Progenitor cell of endocrine pancreas (in vitro differentiated cells): ENCODE measurements around the gene CHAMP1. TPM values are rescaled to one million over a fixed set of nuclear protein-coding genes. Genes with fewer than 3 reads are reported as not detected.
"Not testable (repeated sequence)": the region's sequence is repeated elsewhere in the genome, so short reads cannot be mapped to it uniquely, and the experiment has no call there.

Source experiments
- DNase-seq: peaks from one replicate; pipeline ENCODE4 v3.0.0; 2021; ENCODE audit warnings: low spot score; ENCODE audit not compliant: unreplicated experiment
- H3K27ac Mint-ChIP-seq: 2 replicates; pipeline ENCODE4 v1.8.0; 2021; ENCODE audit warnings: mild to moderate bottlenecking, moderate library complexity, mixed read lengths
- H3K27me3 Mint-ChIP-seq: 2 replicates; pipeline ENCODE4 v1.8.0; 2021; ENCODE audit warnings: mixed read lengths
- H3K36me3 Mint-ChIP-seq: 2 replicates; pipeline ENCODE4 v1.8.0; 2022; ENCODE audit warnings: mixed read lengths; ENCODE audit not compliant: insufficient read depth
- H3K4me1 Mint-ChIP-seq: 2 replicates; pipeline ENCODE4 v1.8.0; 2021; ENCODE audit warnings: low read depth, mixed read lengths
- H3K4me3 Mint-ChIP-seq: 2 replicates; pipeline ENCODE4 v1.8.0; 2021; ENCODE audit warnings: low read depth, mild to moderate bottlenecking, moderate library complexity, mixed read lengths
- H3K9me3 Mint-ChIP-seq: 2 replicates; pipeline ENCODE4 v1.8.0; 2021; ENCODE audit warnings: low read depth, mixed read lengths
- total RNA-seq: library from RNA; stranded (reverse); gene quantifications from 2 replicates; pipeline ENCODE4 v1.2.1, GENCODE V29; 2021
- TF ChIP-seq, protein P1 (sequence below): fragments of 200-600 bp; sonication (generic); IDR thresholded peaks from one replicate; pipeline ENCODE4 v1.5.0; 2021; ENCODE audit warnings: antibody characterized with exemption, mild to moderate bottlenecking; ENCODE audit not compliant: unreplicated experiment

Gene CHAMP1
- total RNA-seq, 1 donor from 2014 or later: 39.8 TPM

DNA sequence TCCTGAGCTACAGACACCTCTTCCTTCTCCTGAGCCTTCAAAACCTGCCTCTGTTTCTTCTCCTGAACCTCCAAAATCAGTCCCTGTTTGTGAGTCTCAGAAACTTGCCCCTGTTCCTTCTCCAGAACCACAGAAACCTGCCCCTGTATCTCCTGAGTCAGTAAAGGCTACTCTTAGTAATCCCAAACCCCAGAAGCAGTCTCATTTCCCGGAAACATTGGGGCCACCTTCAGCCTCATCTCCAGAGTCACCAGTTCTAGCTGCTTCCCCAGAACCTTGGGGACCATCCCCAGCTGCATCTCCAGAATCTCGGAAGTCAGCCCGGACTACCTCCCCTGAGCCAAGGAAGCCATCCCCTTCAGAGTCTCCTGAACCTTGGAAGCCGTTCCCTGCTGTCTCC, 10.0 kb downstream of the CHAMP1 start:
- H3K27me3 Mint-ChIP-seq: no peaks in the 10 kb centered on the region
- peaks cover 50% of the 10 kb centered on the region for H3K36me3 Mint-ChIP-seq
- H3K4me3 Mint-ChIP-seq: no peak overlapping the region
- H3K4me1 Mint-ChIP-seq: peaks cover 12% of the 10 kb centered on the region
- no peak overlapping the region for H3K27ac Mint-ChIP-seq
- H3K9me3 Mint-ChIP-seq: no peaks in the 10 kb centered on the region
- TF ChIP-seq, protein P1, sequence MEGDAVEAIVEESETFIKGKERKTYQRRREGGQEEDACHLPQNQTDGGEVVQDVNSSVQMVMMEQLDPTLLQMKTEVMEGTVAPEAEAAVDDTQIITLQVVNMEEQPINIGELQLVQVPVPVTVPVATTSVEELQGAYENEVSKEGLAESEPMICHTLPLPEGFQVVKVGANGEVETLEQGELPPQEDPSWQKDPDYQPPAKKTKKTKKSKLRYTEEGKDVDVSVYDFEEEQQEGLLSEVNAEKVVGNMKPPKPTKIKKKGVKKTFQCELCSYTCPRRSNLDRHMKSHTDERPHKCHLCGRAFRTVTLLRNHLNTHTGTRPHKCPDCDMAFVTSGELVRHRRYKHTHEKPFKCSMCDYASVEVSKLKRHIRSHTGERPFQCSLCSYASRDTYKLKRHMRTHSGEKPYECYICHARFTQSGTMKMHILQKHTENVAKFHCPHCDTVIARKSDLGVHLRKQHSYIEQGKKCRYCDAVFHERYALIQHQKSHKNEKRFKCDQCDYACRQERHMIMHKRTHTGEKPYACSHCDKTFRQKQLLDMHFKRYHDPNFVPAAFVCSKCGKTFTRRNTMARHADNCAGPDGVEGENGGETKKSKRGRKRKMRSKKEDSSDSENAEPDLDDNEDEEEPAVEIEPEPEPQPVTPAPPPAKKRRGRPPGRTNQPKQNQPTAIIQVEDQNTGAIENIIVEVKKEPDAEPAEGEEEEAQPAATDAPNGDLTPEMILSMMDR: no peak
- no peak for DNase-seq

DNA sequence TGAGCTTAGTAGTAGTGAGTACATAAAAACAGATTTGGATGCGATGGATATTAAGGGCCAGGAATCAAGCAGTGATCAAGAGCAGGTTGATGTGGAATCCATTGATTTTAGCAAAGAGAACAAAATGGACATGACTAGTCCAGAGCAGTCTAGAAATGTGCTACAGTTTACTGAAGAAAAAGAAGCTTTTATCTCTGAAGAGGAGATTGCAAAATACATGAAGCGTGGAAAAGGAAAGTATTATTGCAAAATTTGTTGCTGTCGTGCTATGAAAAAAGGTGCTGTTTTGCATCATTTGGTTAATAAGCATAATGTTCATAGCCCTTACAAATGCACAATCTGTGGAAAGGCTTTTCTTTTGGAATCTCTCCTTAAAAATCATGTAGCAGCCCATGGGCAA, 11.4 kb downstream of the CHAMP1 start:
- no peak for DNase-seq
- no peak overlapping the region for H3K4me3 Mint-ChIP-seq
- no peaks in the 10 kb centered on the region for H3K9me3 Mint-ChIP-seq
- H3K36me3 Mint-ChIP-seq: peaks cover 43% of the 10 kb centered on the region
- peak overlapping the region; percentile 49 for H3K27ac Mint-ChIP-seq
- peaks cover 8% of the 10 kb centered on the region for H3K4me1 Mint-ChIP-seq
- H3K27me3 Mint-ChIP-seq: no peaks in the 10 kb centered on the region
- TF ChIP-seq, protein P1: no peak

DNA sequence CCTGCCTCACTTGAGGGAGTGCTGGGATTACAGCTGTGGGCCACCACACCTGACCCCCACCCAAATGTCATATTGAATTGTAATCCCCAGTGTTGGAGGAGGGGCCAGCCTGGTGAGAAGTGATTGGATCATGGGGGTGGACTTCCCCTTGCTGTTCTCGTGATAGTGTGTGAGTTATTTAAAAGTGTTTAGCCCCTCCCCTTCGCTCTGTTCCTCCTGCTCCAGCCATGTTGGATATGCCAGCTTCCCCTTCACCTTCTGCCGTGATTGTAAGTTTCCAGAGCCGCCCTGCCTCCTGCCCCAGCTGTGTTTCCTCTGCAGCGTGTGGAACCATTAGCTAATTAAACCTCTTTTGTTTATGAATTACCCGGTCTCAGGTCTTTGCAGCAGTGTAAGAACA, 13.7 kb downstream of the CHAMP1 start:
- TF ChIP-seq, protein P1: no peak
- no peak for DNase-seq
- no peak overlapping the region for H3K4me3 Mint-ChIP-seq
- peaks cover 31% of the 10 kb centered on the region for H3K36me3 Mint-ChIP-seq
- H3K9me3 Mint-ChIP-seq: no peaks in the 10 kb centered on the region
- peaks cover 8% of the 10 kb centered on the region for H3K4me1 Mint-ChIP-seq
- H3K27ac Mint-ChIP-seq: peak overlapping the region; percentile 22
- no peaks in the 10 kb centered on the region for H3K27me3 Mint-ChIP-seq

DNA sequence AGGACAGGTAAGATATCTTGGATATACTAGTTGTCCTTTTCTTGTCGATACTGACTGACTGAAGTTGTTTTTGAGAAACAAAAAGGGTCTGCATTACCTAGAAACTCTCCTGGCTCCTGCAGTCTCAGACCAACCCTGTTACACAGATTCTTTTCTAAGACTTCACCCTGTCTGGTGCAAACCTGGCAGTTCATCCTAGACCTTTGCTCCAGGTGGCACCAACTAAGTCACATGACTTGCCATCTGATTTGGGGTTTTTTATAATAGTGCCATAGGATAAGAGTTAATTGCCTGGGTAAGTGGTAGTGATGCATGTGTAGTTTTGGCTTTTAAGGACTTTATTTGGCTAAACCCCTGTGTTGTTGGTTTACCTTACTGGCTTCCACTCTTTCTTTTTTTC, 14.3 kb downstream of the CHAMP1 start:
- Mint-ChIP-seq H3K4me1 (peaks cover 8% of the 10 kb centered on the region), H3K36me3 (peaks cover 29% of the 10 kb centered on the region), H3K27ac (no peak overlapping the region), H3K4me3 (no peak overlapping the region), H3K9me3 (no peaks in the 10 kb centered on the region), H3K27me3 (no peaks in the 10 kb centered on the region)
- no peak for DNase-seq
- TF ChIP-seq, protein P1: no peak

DNA sequence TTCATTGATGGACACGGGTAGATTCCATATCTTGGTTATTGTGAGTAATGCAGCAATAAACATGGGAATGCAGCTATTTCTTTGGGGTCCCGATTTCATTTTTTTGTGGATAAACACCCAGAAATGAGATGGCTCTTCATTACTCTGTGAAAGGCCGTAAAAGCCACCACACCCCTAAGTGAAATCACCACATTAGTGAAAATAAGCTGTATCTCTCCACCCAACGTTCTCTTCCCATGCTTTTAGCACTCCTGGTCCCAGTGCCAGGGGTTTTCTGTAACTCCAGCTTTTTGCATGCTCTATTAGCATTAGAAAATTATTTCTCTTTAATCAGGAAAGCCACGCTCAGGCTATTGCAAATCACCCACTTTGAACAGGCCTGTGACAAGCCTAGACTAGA, 15.8 kb downstream of the CHAMP1 start:
- Mint-ChIP-seq H3K4me1 (peaks cover 8% of the 10 kb centered on the region), H3K9me3 (no peaks in the 10 kb centered on the region), H3K27ac (peak overlapping the region; percentile 62), H3K27me3 (no peaks in the 10 kb centered on the region), H3K36me3 (peaks cover 17% of the 10 kb centered on the region), H3K4me3 (no peak overlapping the region)
- TF ChIP-seq, protein P1: no peak
- DNase-seq: no peak

DNA sequence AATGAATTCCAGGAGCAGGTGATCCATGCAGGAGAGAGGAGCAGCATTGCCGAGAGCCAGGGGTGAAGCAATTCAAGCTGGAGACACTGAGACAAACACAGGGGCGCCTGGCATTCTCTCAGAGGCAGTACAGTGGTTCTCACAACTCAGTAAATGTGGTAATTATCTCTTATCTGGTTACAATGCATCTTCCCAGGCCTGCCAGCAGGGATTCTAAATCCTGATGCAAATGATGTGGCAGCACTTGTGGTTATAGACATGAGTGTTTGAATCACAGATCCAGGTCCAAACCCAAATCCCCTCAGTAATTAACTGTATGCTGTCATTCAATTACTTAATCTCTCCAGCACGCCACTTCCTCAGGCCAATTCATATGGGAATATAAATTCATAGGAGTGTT, 19.6 kb downstream of the CHAMP1 start:
- not testable (repeated sequence) for H3K36me3 Mint-ChIP-seq, H3K9me3 Mint-ChIP-seq, H3K27me3 Mint-ChIP-seq

More for the DNA sequence above, 19.6 kb downstream of the CHAMP1 start:
- not testable (repeated sequence) for H3K4me3 Mint-ChIP-seq, DNase-seq, H3K27ac Mint-ChIP-seq, H3K4me1 Mint-ChIP-seq
